WI38 (cell line): ENCODE data around the gene C12orf76.
"Not testable (repeated sequence)": the region's sequence is repeated elsewhere in the genome, so short reads cannot be mapped to it uniquely, and the experiment has no call there.

Experiments used
- H3K4me3 ChIP-seq: 2 replicates; pipeline ENCODE4 v1.5.1; 2011; ENCODE audit warnings: low read depth, mild to moderate bottlenecking, control low read depth, low read length
- TF ChIP-seq, protein P1 (sequence below): IDR thresholded peaks from 2 replicates; pipeline ENCODE4 v1.5.1; 2012; ENCODE audit warnings: low read depth, mild to moderate bottlenecking, control low read depth, low read length

The C12orf76 gene, protein sequence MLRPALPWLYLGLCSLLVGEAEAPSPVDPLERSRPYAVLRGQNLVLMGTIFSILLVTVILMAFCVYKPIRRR

DNA sequence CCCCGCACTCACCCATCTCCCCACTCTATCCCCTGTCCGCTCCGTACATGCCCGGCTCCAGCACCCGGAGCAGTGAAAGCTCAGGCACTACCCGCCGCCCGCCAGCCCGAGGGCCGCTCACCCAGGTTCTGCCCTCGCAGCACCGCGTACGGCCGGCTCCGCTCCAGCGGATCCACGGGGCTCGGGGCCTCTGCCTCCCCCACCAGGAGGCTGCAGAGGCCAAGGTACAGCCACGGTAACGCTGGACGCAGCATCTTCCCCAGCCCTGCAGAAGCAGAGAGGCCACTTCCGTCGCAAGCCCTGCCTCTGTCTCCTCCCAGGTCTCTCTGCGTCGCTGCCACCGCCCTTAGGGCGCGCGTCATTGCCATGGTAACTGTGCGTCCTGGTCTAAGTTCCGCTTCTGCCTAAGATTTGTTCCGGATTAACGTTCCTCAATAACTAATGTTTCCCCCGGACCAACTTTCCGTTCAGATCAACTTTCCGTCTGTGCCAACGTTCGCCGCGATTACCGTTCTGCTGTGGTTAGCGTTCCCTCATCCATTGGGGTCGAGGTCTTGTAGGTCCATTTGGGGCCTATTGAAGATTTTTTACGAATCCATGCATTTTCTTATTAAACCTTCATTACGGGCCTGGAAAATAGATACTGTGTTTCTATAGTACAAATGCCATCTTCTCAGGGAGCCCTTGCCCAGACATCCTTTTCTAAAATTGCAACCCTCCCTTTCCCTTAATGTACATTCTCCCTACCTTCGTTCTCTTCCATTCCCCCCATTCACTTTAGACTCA lies at the start of gene C12orf76:
Gene C12orf76, minus strand, starts transcription at position 281 of the 786 bp plus-strand sequence. Its CDS starts 27 bp downstream, at position 254.
- H3K4me3 ChIP-seq = peak within 1 kb of the TSS; percentile 89
- TF ChIP-seq, protein P1, sequence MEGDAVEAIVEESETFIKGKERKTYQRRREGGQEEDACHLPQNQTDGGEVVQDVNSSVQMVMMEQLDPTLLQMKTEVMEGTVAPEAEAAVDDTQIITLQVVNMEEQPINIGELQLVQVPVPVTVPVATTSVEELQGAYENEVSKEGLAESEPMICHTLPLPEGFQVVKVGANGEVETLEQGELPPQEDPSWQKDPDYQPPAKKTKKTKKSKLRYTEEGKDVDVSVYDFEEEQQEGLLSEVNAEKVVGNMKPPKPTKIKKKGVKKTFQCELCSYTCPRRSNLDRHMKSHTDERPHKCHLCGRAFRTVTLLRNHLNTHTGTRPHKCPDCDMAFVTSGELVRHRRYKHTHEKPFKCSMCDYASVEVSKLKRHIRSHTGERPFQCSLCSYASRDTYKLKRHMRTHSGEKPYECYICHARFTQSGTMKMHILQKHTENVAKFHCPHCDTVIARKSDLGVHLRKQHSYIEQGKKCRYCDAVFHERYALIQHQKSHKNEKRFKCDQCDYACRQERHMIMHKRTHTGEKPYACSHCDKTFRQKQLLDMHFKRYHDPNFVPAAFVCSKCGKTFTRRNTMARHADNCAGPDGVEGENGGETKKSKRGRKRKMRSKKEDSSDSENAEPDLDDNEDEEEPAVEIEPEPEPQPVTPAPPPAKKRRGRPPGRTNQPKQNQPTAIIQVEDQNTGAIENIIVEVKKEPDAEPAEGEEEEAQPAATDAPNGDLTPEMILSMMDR = no peak

DNA sequence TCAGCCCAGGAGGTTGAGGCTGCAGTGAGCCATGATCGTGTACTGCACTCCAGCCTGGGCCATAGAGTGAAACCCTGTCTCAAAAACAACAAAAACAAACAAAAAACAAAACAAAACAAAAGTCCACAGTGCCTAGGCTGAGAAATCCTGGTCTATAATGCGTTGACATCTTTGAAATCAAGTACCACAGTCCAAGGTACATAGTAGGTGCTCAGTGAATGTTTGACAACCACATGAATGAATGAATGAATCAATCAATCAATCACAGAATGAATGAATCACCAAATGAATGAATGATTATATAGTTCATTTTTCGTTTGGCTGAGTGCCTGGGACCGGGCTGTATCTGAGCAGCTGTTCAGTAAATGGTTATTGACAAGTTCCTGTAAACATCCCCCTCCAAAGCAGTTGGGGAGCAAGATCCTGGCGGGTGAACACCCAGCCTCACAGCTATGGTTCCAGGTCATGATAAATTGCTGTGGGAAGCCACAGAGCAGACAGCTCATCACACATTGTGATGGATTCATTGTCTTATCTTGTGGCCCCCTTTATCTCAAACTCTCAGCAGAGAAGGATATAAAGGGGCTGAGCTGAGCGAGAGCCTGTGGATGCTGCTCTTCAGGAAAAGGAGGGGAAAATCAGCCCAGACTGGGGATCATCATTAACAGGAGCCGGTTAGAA lies 45.4 kb upstream of the C12orf76 start:
- TF ChIP-seq, protein P1 = no peak
- no peak overlapping the region for H3K4me3 ChIP-seq

DNA sequence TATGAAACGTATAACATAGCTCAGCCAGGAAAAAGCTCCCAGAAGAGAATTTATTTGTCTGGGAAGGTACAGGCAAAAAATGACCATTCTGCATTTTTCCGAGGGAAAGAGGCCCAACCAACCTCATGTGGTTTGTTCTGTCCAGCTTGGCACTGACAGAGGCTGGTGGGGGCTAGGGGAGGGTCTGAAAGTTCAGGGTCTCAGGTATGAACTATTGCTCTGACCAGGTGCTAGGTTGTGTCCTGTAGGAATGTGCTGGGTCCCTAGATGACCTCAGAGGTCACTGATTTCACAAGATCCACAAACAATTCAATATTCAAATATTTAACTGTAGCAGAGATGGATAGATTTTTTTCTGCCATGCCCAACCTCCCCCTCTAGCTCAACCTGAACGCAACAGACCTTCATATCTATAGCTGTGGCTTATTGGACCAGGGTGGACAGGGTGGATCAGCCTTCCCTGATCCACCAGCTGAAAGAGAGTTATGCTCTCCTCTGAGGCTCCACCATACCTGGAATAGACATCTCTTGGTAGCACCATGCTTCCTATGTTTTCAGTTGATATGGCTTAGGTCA lies 42.9 kb upstream of the C12orf76 start:
- no peak overlapping the region for H3K4me3 ChIP-seq
- TF ChIP-seq, protein P1 = no peak

DNA sequence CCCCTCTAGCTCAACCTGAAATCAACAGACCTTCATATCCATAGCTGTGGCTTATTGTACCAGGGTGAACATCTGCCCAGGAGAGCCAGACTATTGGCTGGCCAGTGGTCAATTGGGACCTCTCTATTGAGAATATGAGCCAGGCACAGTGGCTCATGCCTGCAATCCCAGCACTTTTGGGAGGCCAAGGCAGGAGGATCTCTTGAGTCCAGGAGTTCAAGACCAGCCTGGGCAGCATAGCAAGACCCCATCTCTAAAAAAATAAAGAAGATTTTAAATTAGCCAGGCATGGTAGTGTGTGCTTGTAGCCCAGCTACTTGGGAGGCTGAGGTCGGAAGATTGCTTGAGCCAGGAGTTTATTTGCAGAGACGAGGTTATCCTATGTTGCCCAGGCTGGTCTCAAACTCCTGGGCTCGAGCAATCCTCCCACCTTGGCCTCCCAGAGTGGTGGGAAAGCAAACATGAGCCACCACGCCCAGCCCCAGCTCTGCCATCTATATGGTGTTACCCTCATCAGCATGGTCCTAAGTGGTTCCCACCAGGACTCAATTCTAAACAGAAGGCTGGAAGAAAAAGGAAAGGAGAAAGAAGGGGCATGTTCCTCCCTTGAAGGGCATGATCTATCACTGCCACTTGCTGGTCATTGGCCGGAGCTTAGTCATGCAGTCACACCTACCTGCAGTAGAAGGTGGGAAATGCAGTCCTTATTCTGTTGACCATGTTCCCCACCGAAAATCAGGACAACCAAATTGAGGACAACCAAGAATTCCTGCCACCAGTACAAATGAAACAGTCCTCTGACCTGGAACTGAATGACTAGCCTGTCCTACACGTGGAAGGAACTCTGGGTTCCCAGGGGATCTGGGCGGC lies 42.2 kb upstream of the C12orf76 start:
- H3K4me3 ChIP-seq = no peak overlapping the region
- TF ChIP-seq, protein P1 = no peak

DNA sequence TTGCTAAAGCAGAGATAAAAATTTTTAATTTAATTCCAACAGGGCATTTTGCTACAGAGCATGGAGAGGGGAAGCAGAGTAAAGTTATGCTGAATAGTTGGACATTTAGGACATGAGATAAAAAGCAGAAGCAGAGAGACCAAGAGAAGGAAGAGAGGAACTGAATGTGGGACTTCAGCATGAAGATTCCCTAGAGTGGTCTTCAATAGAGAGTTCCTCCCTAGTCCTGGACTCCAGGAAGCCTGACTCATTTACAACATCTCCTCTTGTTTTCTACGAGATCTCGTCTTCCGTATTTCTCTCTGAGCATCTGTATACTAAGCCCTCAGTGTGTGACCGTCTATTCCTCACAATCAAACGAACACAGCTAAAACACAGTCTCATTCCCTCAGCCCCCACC lies 40.6 kb upstream of the C12orf76 start:
- no peak overlapping the region for H3K4me3 ChIP-seq
- TF ChIP-seq, protein P1 = no peak

DNA sequence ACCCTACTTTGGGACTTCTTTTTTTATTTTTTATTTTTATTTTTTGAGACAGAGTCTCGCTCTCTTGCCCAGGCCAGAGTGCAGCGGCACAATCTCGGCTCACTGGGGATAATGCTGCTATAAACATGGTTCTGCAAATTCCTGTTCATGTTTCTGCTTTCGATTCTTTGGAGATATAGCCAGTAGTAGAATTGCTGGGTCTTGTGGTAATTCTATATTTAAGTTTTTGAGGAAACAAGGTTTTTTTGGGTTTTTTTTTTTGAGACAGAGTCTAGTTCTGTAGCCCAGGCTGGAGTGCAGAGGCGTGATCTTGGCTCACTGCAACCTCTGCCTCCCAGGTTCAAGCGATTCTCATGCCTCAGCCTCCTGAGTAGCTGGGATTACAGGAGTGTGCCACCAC lies 39.9 kb upstream of the C12orf76 start:
- not testable (repeated sequence) for H3K4me3 ChIP-seq

DNA sequence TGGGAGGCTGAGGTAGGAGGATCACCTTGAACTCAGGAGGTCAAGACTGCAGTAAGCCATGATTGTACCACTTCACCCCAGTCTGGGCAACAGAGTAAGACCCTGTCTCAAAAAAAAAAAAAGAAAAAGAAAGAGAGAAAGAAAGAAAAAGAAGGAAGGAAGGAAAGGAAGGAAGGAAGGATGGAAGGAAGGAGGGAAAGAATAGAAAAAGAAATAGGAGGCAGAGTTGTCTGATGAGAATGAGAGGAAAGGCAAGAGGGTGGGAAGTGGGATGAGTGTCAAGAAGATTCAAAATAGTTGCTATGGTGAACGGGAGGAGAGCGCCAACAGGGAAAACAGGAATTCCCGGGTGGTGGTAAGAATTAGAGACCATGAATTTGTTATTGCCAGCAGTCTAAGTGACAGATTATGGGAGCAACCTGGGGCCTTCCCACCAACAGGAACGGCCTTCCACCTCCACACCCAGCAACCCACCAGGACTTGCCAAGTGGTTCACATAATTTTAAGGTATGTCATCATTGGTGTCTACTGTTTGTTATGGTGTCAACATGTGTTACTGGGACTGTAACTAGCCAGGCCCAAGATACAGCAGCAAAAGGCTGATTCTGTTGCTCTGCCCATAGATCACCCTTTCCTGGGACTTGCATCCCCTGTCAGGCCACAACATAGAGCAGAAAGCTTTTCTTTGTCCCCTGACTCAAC lies 36.1 kb upstream of the C12orf76 start:
- H3K4me3 ChIP-seq = no peak overlapping the region
- TF ChIP-seq, protein P1 = no peak
